ENCODE results near the gene RALGAPA1. TPM values are rescaled to one million over a fixed set of nuclear protein-coding genes. Genes with fewer than 3 reads are reported as not detected.

RALGAPA1 gene
- total and polyA plus RNA-seq, 2 of the 13 experiments (the other 11 are each of a cell fraction or from before 2014, with no cell fraction given), result 65.0 to 89.2 TPM

GRCh38 chr14:35806006-35806907, 2.8 kb downstream of the RALGAPA1 start (continued):
- TF ChIP-seq ARID5B (CRISPR knock-in tag; IDR thresholded peaks at IDR 0.05), result peak; percentile 98
- TF ChIP-seq ZNF431 (CRISPR knock-in tag; IDR thresholded peaks at IDR 0.05; ENCODE audit: borderline replicate concordance, low read depth), result no peak
- TF ChIP-seq ZNF253 (CRISPR knock-in tag; IDR thresholded peaks at IDR 0.05; ENCODE audit: borderline replicate concordance), result no peak
- TF ChIP-seq ZNF562 (CRISPR knock-in tag; IDR thresholded peaks at IDR 0.05; ENCODE audit: borderline replicate concordance), result no peak
- TF ChIP-seq ZNF281 (CRISPR knock-in tag; IDR thresholded peaks at IDR 0.05; ENCODE audit: borderline replicate concordance), result 0 out of 2 replicates have a peak, but pooled peaks have one; percentile 41
- TF ChIP-seq REPIN1 (CRISPR knock-in tag; IDR thresholded peaks at IDR 0.05; ENCODE audit: borderline replicate concordance, low read depth), result peak; percentile 73; the same call in 1 of the 2 replicates
- TF ChIP-seq EP300 (IDR thresholded peaks at IDR 0.05; ENCODE audit: low read depth in 2 of 2, low read length in 2 of 2), result peak in 1 of 2 experiments; percentile 97; a peak in 2 of 4 replicates
- peak; percentile 83 for TF ChIP-seq EP300 (CRISPR knock-in tag; IDR thresholded peaks at IDR 0.05; ENCODE audit: borderline replicate concordance)
- peak; percentile 82; the same call in 1 of the 2 replicates for TF ChIP-seq MIER2 (CRISPR knock-in tag; IDR thresholded peaks at IDR 0.05)
- TF ChIP-seq TCF12 (IDR thresholded peaks at IDR 0.05), result no peak
- 0 out of 2 replicates have a peak, but pooled peaks have one; percentile 73 for TF ChIP-seq TCF12 (CRISPR knock-in tag; IDR thresholded peaks at IDR 0.05)
- no peak for TF ChIP-seq MTA1 (CRISPR knock-in tag; IDR thresholded peaks at IDR 0.05; ENCODE audit: borderline replicate concordance)
- peak; percentile 91 for TF ChIP-seq TCF7 (IDR thresholded peaks at IDR 0.05; ENCODE audit: low read depth)
- TF ChIP-seq ELF1 (CRISPR knock-in tag; IDR thresholded peaks at IDR 0.05), result peak; percentile 47; the same call in 1 of the 2 replicates
- TF ChIP-seq HMG20B (CRISPR knock-in tag; conservative IDR thresholded peaks at IDR 0.05), result peak; percentile 93
- TF ChIP-seq ZNF839 (CRISPR knock-in tag; IDR thresholded peaks at IDR 0.05; ENCODE audit: borderline replicate concordance), result no peak
- peak; percentile 100 for TF ChIP-seq ZBTB20 (CRISPR knock-in tag; IDR thresholded peaks at IDR 0.05; ENCODE audit: borderline replicate concordance, low read depth)
- TF ChIP-seq CENPBD1 (CRISPR knock-in tag; IDR thresholded peaks at IDR 0.05; ENCODE audit: borderline replicate concordance, low read depth), result no peak
- peak; percentile 53 for TF ChIP-seq ZNF24 (IDR thresholded peaks at IDR 0.05)
- no peak for TF ChIP-seq ZNF576 (CRISPR knock-in tag; IDR thresholded peaks at IDR 0.05)
- TF ChIP-seq CHCHD3 (CRISPR knock-in tag; IDR thresholded peaks at IDR 0.05), result no peak
- peak; percentile 46; the same call in 1 of the 2 replicates for TF ChIP-seq ZNF878 (CRISPR knock-in tag; IDR thresholded peaks at IDR 0.05)
